GM12878 (cell line): ENCODE data around the gene ZNF423. TPM values are rescaled to one million over a fixed set of nuclear protein-coding genes. Genes with fewer than 3 reads are reported as not detected.

ENCODE experiments used
- ATAC-seq: fragments of 200-7000 bp; cut with Tn5 transposase; 3 replicates; pipeline ENCODE4 v1.9.1; 2020; ENCODE audit warnings: mild to moderate bottlenecking, moderate library complexity
- BruUV-seq: library from RNA; stranded (reverse); fragments of 400-500 nt; replicated peaks from 2 replicates; lab custom pipeline; 2021; lab: Mats Ljungman, UMichigan
- CTCF ChIA-PET: fragments of 300-600 bp; sonication (Branson Sonifier 250); formaldehyde crosslinking; extraction: SDS; loops from one replicate; lab custom pipeline; 2021; ENCODE audit warnings: inconsistent platforms; lab: Yijun Ruan, JAX
- POLR2A ChIA-PET: fragments of 350-600 bp; formaldehyde crosslinking; extraction: SDS; loops from one replicate; lab custom pipeline; 2021; ENCODE audit warnings: inconsistent platforms; lab: Charles Lee
- RAD21 ChIA-PET: fragments of 300-600 bp; sonication (Branson Sonifier 250); formaldehyde crosslinking; loops from one replicate; lab custom pipeline; 2023; ENCODE audit warnings: antibody characterized with exemption; ENCODE audit not compliant: unreplicated experiment; lab: Charles Lee
- SMC1A ChIA-PET: fragments of 300-600 bp; sonication (Branson Sonifier 250); formaldehyde crosslinking; loops from one replicate; lab custom pipeline; 2023; ENCODE audit not compliant: unreplicated experiment, uncharacterized antibody; lab: Charles Lee
- DNase-seq: peaks from one replicate; pipeline ENCODE4 v3.0.0-alpha.2; 2011; ENCODE audit warnings: low read depth, low spot score
- FAIRE-seq: peaks from 3 replicates; lab custom pipeline; 2011; peaks lifted over from hg19 to GRCh38; lab: Jason Lieb, UNC
- H2AFZ ChIP-seq: 2 replicates; pipeline ENCODE4 v1.6.0; 2011; ENCODE audit warnings: low read depth, low read length, control low read depth; ENCODE audit not compliant: control insufficient read depth
- H3K27ac ChIP-seq: 2 replicates; pipeline ENCODE4 v1.5.1; 2011; ENCODE audit warnings: control low read depth; ENCODE audit not compliant: control insufficient read depth, insufficient read depth
- H3K27me3 ChIP-seq, 2 experiments: replicated peaks in 1 of 2; 2 replicates each; pipeline versions ENCODE4 v1.6.0 to v1.6.1; 2011; ENCODE audit warnings: low read length in 1 of 2; ENCODE audit not compliant: control insufficient read depth in 2 of 2, insufficient read depth in 2 of 2
- H3K36me3 ChIP-seq, 2 experiments: 2 replicates each; pipeline ENCODE4 v1.5.1; 2011; ENCODE audit warnings: low read length in 1 of 2; ENCODE audit not compliant: control insufficient read depth in 2 of 2, insufficient read depth in 2 of 2
- H3K4me1 ChIP-seq: 2 replicates; pipeline ENCODE4 v1.6.1; 2011; ENCODE audit warnings: mild to moderate bottlenecking, low read length, moderate library complexity, mixed read lengths; ENCODE audit not compliant: control insufficient read depth, insufficient read depth
- H3K4me2 ChIP-seq: 2 replicates; pipeline ENCODE4 v1.6.0; 2011; ENCODE audit warnings: control low read depth; ENCODE audit not compliant: control insufficient read depth, insufficient read depth
- H3K4me3 ChIP-seq: fragments of 200-600 bp; sonication (generic); 2 replicates; pipeline ENCODE4 v1.5.1; 2016
- H3K79me2 ChIP-seq: 2 replicates; pipeline ENCODE4 v1.6.0; 2011; ENCODE audit warnings: low read length; ENCODE audit not compliant: control insufficient read depth, insufficient read depth
- H3K9ac ChIP-seq: 2 replicates; pipeline ENCODE4 v1.8.0; 2011; ENCODE audit warnings: low read length, control low read depth, mixed read lengths; ENCODE audit not compliant: control insufficient read depth, insufficient read depth
- H3K9me3 ChIP-seq: replicated peaks from 3 replicates; pipeline ENCODE4 v1.5.1; 2011; ENCODE audit warnings: mild to moderate bottlenecking, low read length; ENCODE audit not compliant: control insufficient read depth, insufficient read depth
- H4K20me1 ChIP-seq: 2 replicates; pipeline ENCODE4 v1.6.0; 2011; ENCODE audit not compliant: control insufficient read depth, insufficient read depth
- BCL11A ChIP-seq: IDR thresholded peaks from 2 replicates; pipeline ENCODE4 v1.6.1; 2011; ENCODE audit warnings: low read depth, low read length
- CBFB ChIP-seq: IDR thresholded peaks from 2 replicates; pipeline ENCODE4 v1.6.1; 2016; ENCODE audit warnings: antibody characterized with exemption, low read depth
- CHD2 ChIP-seq: IDR thresholded peaks from 2 replicates; pipeline ENCODE4 v1.6.1; 2011; ENCODE audit warnings: low read depth, low read length, improper control_type of control experiment, borderline replicate concordance
- CREB1 ChIP-seq: IDR thresholded peaks from 2 replicates; pipeline ENCODE4 v1.6.1; 2012; ENCODE audit warnings: low read depth, mild to moderate bottlenecking, inconsistent platforms
- E2F4 ChIP-seq: IDR thresholded peaks from 2 replicates; pipeline ENCODE4 v1.6.1; 2012; ENCODE audit warnings: low read depth, low read length, improper control_type of control experiment
- EED ChIP-seq: sonication (generic); IDR thresholded peaks from 2 replicates; pipeline ENCODE4 v1.6.1; 2016; ENCODE audit warnings: antibody characterized with exemption, low read depth
- IRF5 ChIP-seq: fragments of 450-650 bp; IDR thresholded peaks from 2 replicates; pipeline ENCODE4 v1.6.1; 2017; ENCODE audit warnings: borderline replicate concordance
- JUND ChIP-seq: IDR thresholded peaks from 2 replicates; pipeline ENCODE4 v1.6.1; 2012; ENCODE audit warnings: low read depth, mild to moderate bottlenecking, low read length, improper control_type of control experiment, moderate library complexity
- KLF5 ChIP-seq: fragments of 450-650 bp; IDR thresholded peaks from 2 replicates; pipeline ENCODE4 v1.6.1; 2014; ENCODE audit warnings: mild to moderate bottlenecking; ENCODE audit not compliant: partially characterized antibody
- PAX8 ChIP-seq: fragments of 450-650 bp; IDR thresholded peaks from 2 replicates; pipeline ENCODE4 v1.6.1; 2017; ENCODE audit warnings: mild to moderate bottlenecking, moderate library complexity
- POLR2AphosphoS2 ChIP-seq: IDR thresholded peaks from 2 replicates; pipeline ENCODE4 v1.6.1; 2011; ENCODE audit warnings: low read depth, mild to moderate bottlenecking, low read length, improper control_type of control experiment, moderate library complexity
- POLR2AphosphoS5 ChIP-seq: IDR thresholded peaks from 2 replicates; pipeline ENCODE4 v1.6.1; 2011; ENCODE audit warnings: mild to moderate bottlenecking, low read length, inconsistent platforms
- SKIL ChIP-seq: fragments of 450-650 bp; IDR thresholded peaks from 2 replicates; pipeline ENCODE4 v1.6.1; 2017; ENCODE audit warnings: mild to moderate bottlenecking, low read depth, inconsistent platforms; ENCODE audit not compliant: poor library complexity, severe bottlenecking
- SMARCA5 ChIP-seq: fragments of 450-650 bp; IDR thresholded peaks from 2 replicates; pipeline ENCODE4 v1.6.1; 2017; ENCODE audit warnings: mild to moderate bottlenecking
- SPI1 ChIP-seq: IDR thresholded peaks from 2 replicates; pipeline ENCODE4 v1.6.1; 2011; ENCODE audit warnings: low read depth, mild to moderate bottlenecking, low read length, moderate library complexity, borderline replicate concordance; ENCODE audit not compliant: insufficient read depth
- ZNF274 ChIP-seq: IDR thresholded peaks from one replicate; pipeline ENCODE4 v1.8.0; 2011; ENCODE audit not compliant: insufficient read length, insufficient read depth
- ZNF384 ChIP-seq: IDR thresholded peaks from 2 replicates; pipeline ENCODE4 v1.6.1; 2012; ENCODE audit warnings: low read depth, mild to moderate bottlenecking, low read length, improper control_type of control experiment, borderline replicate concordance
- WGBS: methylation state at CpG from one replicate; pipeline ENCODE4 v1.1.6; 2016; ENCODE audit warnings: low lambda C conversion rate; ENCODE audit not compliant: insufficient replicate concordance, insufficient coverage; ENCODE audit errors: missing lambda C conversion rate; 5-methylcytosine and 5-hydroxymethylcytosine counted together
- in situ Hi-C: fragments of 300-500 bp; cut with MboI; formaldehyde crosslinking; loops from 9 replicates; pipeline ENCODE4 v1.14.3; 2018; ENCODE audit warnings: mixed read lengths
- intact Hi-C: fragments of 100-400 bp; cut with micrococcal nuclease; formaldehyde crosslinking; loops from one replicate; pipeline ENCODE4 v1.14.2; 2022; ENCODE audit not compliant: unreplicated experiment
- polyA plus RNA-seq, 11 experiments: library from polyadenylated mRNA; depleted of rRNA in 4 of 11; unstranded in 6 of 11; stranded (reverse) in 5 of 11; fragments of >200 nt; fragmentation: Nextera tagmentation in 4 of 11; fragmentation: Illumina TruSeq in 1 of 11; extraction: Ambion mirVana in 4 of 11; extraction: Trizol in 1 of 11; gene quantifications; 1 replicate in 1 of 11; 2 replicates in 10 of 11; pipeline versions ENCODE4 v1.2.1 to v1.2.3, GENCODE V29; 2011 to 2016; ENCODE audit warnings: inconsistent platforms in 2 of 11, missing spikeins in 2 of 11, low read depth in 1 of 11
- total RNA-seq, 4 experiments: library from RNA; depleted of rRNA in 3 of 4; stranded (reverse); fragments of >200 nt in 3 of 4; fragmentation: Illumina TruSeq in 1 of 4; extraction: Trizol in 1 of 4; gene quantifications; 2 replicates each; pipeline versions ENCODE4 v1.2.1 to v1.2.3, GENCODE V29; 2013 to 2021

Gene ZNF423
- total and polyA plus RNA-seq, 10 of the 15 experiments (the other 5 are each of a cell fraction or from before 2014, with no cell fraction given), result 0.03 to 0.64 (median 0.10) TPM

- no peak for TF ChIP-seq ZNF274
- TF ChIP-seq SMARCA5, result no peak
These were observed 135.7 kb downstream of the ZNF423 start (continued) for GRCh38 chr16:49720225-49720624.

GRCh38 chr16:49717689-49718088 is 138.2 kb downstream of the ZNF423 start:
- no peak for FAIRE-seq
- CTCF ChIA-PET, result no interaction called here
- no peaks in the 10 kb centered on the region for H3K27me3 ChIP-seq
- RAD21 ChIA-PET, result no interaction called here
- no peaks in the 10 kb centered on the region for H3K36me3 ChIP-seq
- H3K9me3 ChIP-seq, result no peaks in the 10 kb centered on the region
- ATAC-seq, result no peak
- no peak for DNase-seq
- no peak overlapping the region for H3K9ac ChIP-seq
- no peak overlapping the region for H3K4me3 ChIP-seq
- BruUV-seq, result no TSS peak
- in situ Hi-C loops, result no loop called here
- no peak overlapping the region for H3K27ac ChIP-seq
- TF ChIP-seq E2F4 (no peak), ZNF274 (no peak), POLR2AphosphoS5 (no peak), KLF5 (no peak), CREB1 (no peak), PAX8 (no peak), BCL11A (no peak), SKIL (no peak), EED (no peak), ZNF384 (no peak), CHD2 (no peak), IRF5 (no peak), SPI1 (no peak), CBFB (no peak), JUND (no peak), POLR2AphosphoS2 (no peak)
- H4K20me1 ChIP-seq, result no peaks in the 10 kb centered on the region
- H3K4me2 ChIP-seq, result no peak overlapping the region
- H3K79me2 ChIP-seq, result no peaks in the 10 kb centered on the region
- 41% methylated on average over 4 of the region's 4 CpGs for WGBS
- no peaks in the 10 kb centered on the region for H3K4me1 ChIP-seq
- SMC1A ChIA-PET, result no interaction called here
- no peak overlapping the region for H2AFZ ChIP-seq
- intact Hi-C loops, result no loop called here
- POLR2A ChIA-PET, result no interaction called here
